KMS-11 (cell line): ENCODE data around the gene EYA4.

Experiments
- H2AFZ ChIP-seq: fragments of 200-600 bp; sonication (generic); 2 replicates; pipeline ENCODE4 v1.6.1; 2016; ENCODE audit warnings: antibody characterized with exemption, mixed run types, low read depth
- H3K27ac ChIP-seq: fragments of 200-600 bp; sonication (generic); 2 replicates; pipeline ENCODE4 v1.6.1; 2016; ENCODE audit warnings: mild to moderate bottlenecking, mixed run types
- H3K27me3 ChIP-seq: fragments of 200-600 bp; sonication (generic); 2 replicates; pipeline ENCODE4 v1.6.1; 2017; ENCODE audit warnings: mild to moderate bottlenecking, low read depth, mixed run types, moderate library complexity; ENCODE audit not compliant: insufficient read depth
- H3K36me3 ChIP-seq: fragments of 200-600 bp; sonication (generic); 2 replicates; pipeline ENCODE4 v1.6.1; 2017; ENCODE audit warnings: mild to moderate bottlenecking, mixed run types; ENCODE audit not compliant: insufficient read depth
- H3K4me1 ChIP-seq: fragments of 200-600 bp; sonication (generic); 2 replicates; pipeline ENCODE4 v1.6.1; 2016; ENCODE audit warnings: mild to moderate bottlenecking, low read depth, mixed run types; ENCODE audit not compliant: poor library complexity, severe bottlenecking
- H3K4me2 ChIP-seq: fragments of 200-600 bp; sonication (generic); 2 replicates; pipeline ENCODE4 v1.7.0; 2016; ENCODE audit warnings: mild to moderate bottlenecking, mixed run types
- H3K4me3 ChIP-seq: fragments of 200-600 bp; sonication (generic); IDR thresholded peaks from 2 replicates; pipeline ENCODE4 v1.6.1; 2017; ENCODE audit warnings: low read depth, low read length, mixed read lengths; ENCODE audit not compliant: insufficient read depth
- H3K79me2 ChIP-seq: fragments of 200-600 bp; sonication (generic); 2 replicates; pipeline ENCODE4 v1.6.1; 2016; ENCODE audit warnings: low read depth, mixed run types; ENCODE audit not compliant: insufficient read depth
- H3K9ac ChIP-seq: fragments of 200-600 bp; sonication (generic); 2 replicates; pipeline ENCODE4 v1.6.1; 2016; ENCODE audit warnings: mild to moderate bottlenecking, mixed run types
- H4K20me1 ChIP-seq: fragments of 200-600 bp; sonication (generic); 2 replicates; pipeline ENCODE4 v1.6.1; 2016; ENCODE audit warnings: mild to moderate bottlenecking, mixed run types; ENCODE audit not compliant: insufficient read depth
- CTCF ChIP-seq: fragments of 200-600 bp; sonication (generic); conservative IDR thresholded peaks from 2 replicates; pipeline ENCODE4 v1.6.1; 2017; ENCODE audit warnings: low read depth, mild to moderate bottlenecking, antibody characterized with exemption, low read length, moderate library complexity, mixed read lengths

EYA4 gene

GRCh38 chr6:133447924-133448323 is 206.8 kb downstream of the EYA4 start:
- Histone ChIP-seq H3K36me3 (no peaks in the 10 kb centered on the region), H3K27ac (no peak overlapping the region), H3K4me3 (no peak overlapping the region), H3K79me2 (no peaks in the 10 kb centered on the region), H4K20me1 (no peaks in the 10 kb centered on the region), H3K27me3 (no peaks in the 10 kb centered on the region), H3K9ac (no peak overlapping the region), H3K4me2 (no peak overlapping the region), H2AFZ (no peak overlapping the region), H3K4me1 (no peaks in the 10 kb centered on the region)
- TF ChIP-seq CTCF: no peak

GRCh38 chr6:133456439-133456838 is 215.3 kb downstream of the EYA4 start:
- Histone ChIP-seq H3K4me2 (no peak overlapping the region), H3K4me3 (no peak overlapping the region), H3K79me2 (no peaks in the 10 kb centered on the region), H2AFZ (no peak overlapping the region), H3K4me1 (no peaks in the 10 kb centered on the region), H3K36me3 (no peaks in the 10 kb centered on the region), H3K27me3 (no peaks in the 10 kb centered on the region), H4K20me1 (no peaks in the 10 kb centered on the region), H3K27ac (no peak overlapping the region), H3K9ac (no peak overlapping the region)
- TF ChIP-seq CTCF: no peak

GRCh38 chr6:133456944-133457343 is 215.8 kb downstream of the EYA4 start:
- H3K27ac ChIP-seq: no peak overlapping the region
- no peak overlapping the region for H2AFZ ChIP-seq
- TF ChIP-seq CTCF: no peak
- no peak overlapping the region for H3K4me3 ChIP-seq
- H3K4me1 ChIP-seq: no peaks in the 10 kb centered on the region
- no peaks in the 10 kb centered on the region for H3K27me3 ChIP-seq
- no peak overlapping the region for H3K4me2 ChIP-seq
- no peaks in the 10 kb centered on the region for H3K79me2 ChIP-seq
- H3K9ac ChIP-seq: no peak overlapping the region
- H4K20me1 ChIP-seq: no peaks in the 10 kb centered on the region
- H3K36me3 ChIP-seq: no peaks in the 10 kb centered on the region

DNA sequence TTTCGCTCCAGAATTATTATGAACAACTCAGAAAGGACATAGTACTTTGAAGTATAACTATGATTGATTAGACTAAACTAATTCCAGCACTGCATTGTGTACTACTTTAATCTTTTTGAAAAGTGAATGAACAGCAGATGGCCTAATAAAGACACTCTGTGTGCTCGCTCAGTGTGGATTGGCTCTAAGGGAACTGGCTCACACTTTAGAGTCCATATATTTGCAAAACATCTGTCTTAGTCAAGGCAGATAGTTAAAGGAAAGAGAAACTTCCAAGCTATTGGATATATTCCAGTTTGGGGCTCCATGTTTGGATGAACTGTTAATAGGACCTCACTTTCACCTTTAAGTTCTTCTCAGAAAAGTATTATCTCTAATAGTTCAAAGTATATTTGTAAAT is 218.9 kb downstream of the EYA4 start:
- TF ChIP-seq CTCF: no peak
- no peak overlapping the region for H3K4me2 ChIP-seq
- H3K79me2 ChIP-seq: no peaks in the 10 kb centered on the region
- H3K4me1 ChIP-seq: no peaks in the 10 kb centered on the region
- H2AFZ ChIP-seq: no peak overlapping the region
- no peak overlapping the region for H3K4me3 ChIP-seq
- no peaks in the 10 kb centered on the region for H3K36me3 ChIP-seq
- no peak overlapping the region for H3K9ac ChIP-seq
- H4K20me1 ChIP-seq: no peaks in the 10 kb centered on the region
- H3K27me3 ChIP-seq: no peaks in the 10 kb centered on the region
- H3K27ac ChIP-seq: no peak overlapping the region

GRCh38 chr6:133463790-133464189 is 222.6 kb downstream of the EYA4 start:
- no peak overlapping the region for H3K4me2 ChIP-seq
- H2AFZ ChIP-seq: no peak overlapping the region
- H3K27ac ChIP-seq: no peak overlapping the region
- no peaks in the 10 kb centered on the region for H3K27me3 ChIP-seq
- no peaks in the 10 kb centered on the region for H4K20me1 ChIP-seq
- TF ChIP-seq CTCF: no peak
- no peak overlapping the region for H3K4me3 ChIP-seq
- no peaks in the 10 kb centered on the region for H3K79me2 ChIP-seq
- no peaks in the 10 kb centered on the region for H3K4me1 ChIP-seq
- H3K36me3 ChIP-seq: no peaks in the 10 kb centered on the region
- H3K9ac ChIP-seq: no peak overlapping the region
